EH (cell line): Measurements from ENCODE around the gene MIER2.

Source experiments
- DNase-seq: peaks from one replicate; pipeline ENCODE4 v3.0.0-alpha.2; 2015; ENCODE audit warnings: low read depth

The MIER2 gene

GRCh38 chr19:329876-330275, 14.7 kb downstream of the MIER2 start:
- no peak for DNase-seq

- DNase-seq: no peak
Observed at GRCh38 chr19:328025-328505, 16.5 kb downstream of the MIER2 start.

- no peak for DNase-seq
Observed at GRCh38 chr19:327291-328024, 17.1 kb downstream of the MIER2 start.

GRCh38 chr19:326871-327270, 17.7 kb downstream of the MIER2 start:
- no peak for DNase-seq

GRCh38 chr19:325937-326565, 18.5 kb downstream of the MIER2 start:
- no peak for DNase-seq

- no peak for DNase-seq
Observed at GRCh38 chr19:325173-325936, 19.2 kb downstream of the MIER2 start.

GRCh38 chr19:324716-325115, 19.9 kb downstream of the MIER2 start:
- DNase-seq: no peak

GRCh38 chr19:322616-323015, 22.0 kb downstream of the MIER2 start:
- DNase-seq: no peak

GRCh38 chr19:318509-318774, 26.2 kb downstream of the MIER2 start:
- DNase-seq: no peak

- no peak for DNase-seq
Observed at GRCh38 chr19:317710-318508, 26.7 kb downstream of the MIER2 start.

GRCh38 chr19:315811-316210, 28.8 kb downstream of the MIER2 start:
- no peak for DNase-seq

- no peak for DNase-seq
Observed at GRCh38 chr19:313988-314815, 30.4 kb downstream of the MIER2 start.

GRCh38 chr19:313169-313987, 31.2 kb downstream of the MIER2 start:
- no peak for DNase-seq

- no peak for DNase-seq
Observed at GRCh38 chr19:311813-312261, 32.8 kb downstream of the MIER2 start.

GRCh38 chr19:310781-311496, 33.7 kb downstream of the MIER2 start:
- DNase-seq: no peak

- DNase-seq: no peak
Observed at GRCh38 chr19:310141-310651, 34.4 kb downstream of the MIER2 start.

GRCh38 chr19:309206-309565, 35.4 kb downstream of the MIER2 start:
- no peak for DNase-seq

GRCh38 chr19:308471-309205, 36.0 kb downstream of the MIER2 start:
- no peak for DNase-seq
